ENCODE data around the gene PIGC. TPM values are rescaled to one million over a fixed set of nuclear protein-coding genes. Genes with fewer than 3 reads are reported as not detected.

Gene PIGC
- total and polyA plus RNA-seq, 10 of the 15 experiments (the other 5 are each of a cell fraction or from before 2014, with no cell fraction given) = 11.0 to 37.3 (median 19.6) TPM

DNA sequence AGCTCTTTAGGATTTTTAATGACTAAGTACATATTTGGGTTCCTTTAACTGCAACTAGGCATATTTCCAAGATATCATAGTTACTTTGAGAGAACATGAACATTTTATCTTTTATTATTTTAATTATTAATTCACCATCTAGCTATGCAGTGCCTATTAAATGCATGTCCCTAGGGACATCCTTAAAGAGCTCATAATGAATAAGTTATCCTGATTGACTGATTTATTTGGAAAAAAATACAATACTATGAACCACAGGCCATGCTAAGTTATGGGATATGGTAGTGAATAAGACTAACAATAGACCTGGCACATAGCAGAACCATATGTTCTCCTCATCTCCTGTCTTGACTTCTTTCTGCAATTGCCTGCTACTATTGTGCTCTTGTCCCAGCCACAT lies 39.7 kb downstream of the PIGC start:
- Histone ChIP-seq H3K79me2 (ENCODE audit: control insufficient read depth, insufficient read depth, low read length) (no peaks in the 10 kb centered on the region), H3K9me3 (replicated peaks; ENCODE audit: control insufficient read depth, insufficient read depth, low read length) (no peaks in the 10 kb centered on the region), H3K4me2 (ENCODE audit: control insufficient read depth, insufficient read depth) (no peak overlapping the region), H3K36me3 (ENCODE audit: control insufficient read depth in 2 of 2, insufficient read depth in 2 of 2, low read length in 1 of 2) (no peaks in the 10 kb centered on the region), H3K4me1 (ENCODE audit: control insufficient read depth, insufficient read depth, low read length) (peaks cover 11% of the 10 kb centered on the region), H3K27ac (ENCODE audit: control insufficient read depth, insufficient read depth) (no peak overlapping the region), H3K9ac (ENCODE audit: control insufficient read depth, insufficient read depth, low read length) (no peak overlapping the region), H2AFZ (ENCODE audit: control insufficient read depth, low read depth, low read length) (no peak overlapping the region), H3K4me3 (no peak overlapping the region), H3K27me3 (replicated peaks in 1 of 2; ENCODE audit: control insufficient read depth in 2 of 2, insufficient read depth in 2 of 2, low read length in 1 of 2) (no peaks in the 10 kb centered on the region), H4K20me1 (ENCODE audit: control insufficient read depth, insufficient read depth) (no peaks in the 10 kb centered on the region)
- in situ Hi-C loops (cut with MboI) = no loop called here
- CTCF ChIA-PET = interaction anchor here (0.7 to 9.8 kb wide), 10 partner anchors 12 to 401 kb away, joined by 3 to 47 read pairs (median 4); partner anchors contain the start of gene C1orf105
- SMC1A ChIA-PET (ENCODE audit: uncharacterized antibody, unreplicated experiment) = interaction anchor here (0.9 to 16.5 kb wide), 11 partner anchors 10 to 407 kb away, joined by 3 to 345 read pairs (median 5); no protein-coding TSS in a partner anchor
- RAD21 ChIA-PET (ENCODE audit: unreplicated experiment) = interaction anchor here (1.0 to 3.8 kb wide), 8 partner anchors 12 to 401 kb away, joined by 3 to 21 read pairs (median 4); no protein-coding TSS in a partner anchor
- POLR2A ChIA-PET = interaction anchor here (0.9 to 1.1 kb wide), 2 partner anchors 13 to 402 kb away, joined by 3 to 4 read pairs; no protein-coding TSS in a partner anchor
- TF ChIP-seq USF2 (IDR thresholded peaks at IDR 0.05; ENCODE audit: borderline replicate concordance, low read depth, low read length) (no peak), CHD1 (IDR thresholded peaks at IDR 0.05; ENCODE audit: low read depth, low read length) (no peak), TCF3 (IDR thresholded peaks at IDR 0.05; ENCODE audit: borderline replicate concordance, insufficient read depth, low read depth, low read length) (no peak), RUNX3 (IDR thresholded peaks at IDR 0.05; ENCODE audit: low read length) (no peak), BCL11A (IDR thresholded peaks at IDR 0.05; ENCODE audit: low read depth, low read length) (no peak), ZNF217 (IDR thresholded peaks at IDR 0.05) (no peak), EZH2 (IDR thresholded peaks at IDR 0.05; ENCODE audit: borderline replicate concordance, control insufficient read depth, low read depth, low read length) (no peak), RAD51 (IDR thresholded peaks at IDR 0.05) (no peak), ZNF207 (IDR thresholded peaks at IDR 0.05; ENCODE audit: borderline replicate concordance) (no peak), ETV6 (conservative IDR thresholded peaks at IDR 0.05 in 1 of 2, IDR thresholded peaks at IDR 0.05 in 1 of 2; ENCODE audit: borderline replicate concordance in 1 of 2, low read depth in 1 of 2) (no peak), RCOR1 (conservative IDR thresholded peaks at IDR 0.05; ENCODE audit: low read depth, low read length) (no peak), HDGF (IDR thresholded peaks at IDR 0.05) (no peak)
- TF ChIP-seq, protein P1, sequence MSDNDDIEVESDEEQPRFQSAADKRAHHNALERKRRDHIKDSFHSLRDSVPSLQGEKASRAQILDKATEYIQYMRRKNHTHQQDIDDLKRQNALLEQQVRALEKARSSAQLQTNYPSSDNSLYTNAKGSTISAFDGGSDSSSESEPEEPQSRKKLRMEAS (IDR thresholded peaks at IDR 0.05; ENCODE audit: low read depth, low read length) = no peak
- TF ChIP-seq, protein P2, sequence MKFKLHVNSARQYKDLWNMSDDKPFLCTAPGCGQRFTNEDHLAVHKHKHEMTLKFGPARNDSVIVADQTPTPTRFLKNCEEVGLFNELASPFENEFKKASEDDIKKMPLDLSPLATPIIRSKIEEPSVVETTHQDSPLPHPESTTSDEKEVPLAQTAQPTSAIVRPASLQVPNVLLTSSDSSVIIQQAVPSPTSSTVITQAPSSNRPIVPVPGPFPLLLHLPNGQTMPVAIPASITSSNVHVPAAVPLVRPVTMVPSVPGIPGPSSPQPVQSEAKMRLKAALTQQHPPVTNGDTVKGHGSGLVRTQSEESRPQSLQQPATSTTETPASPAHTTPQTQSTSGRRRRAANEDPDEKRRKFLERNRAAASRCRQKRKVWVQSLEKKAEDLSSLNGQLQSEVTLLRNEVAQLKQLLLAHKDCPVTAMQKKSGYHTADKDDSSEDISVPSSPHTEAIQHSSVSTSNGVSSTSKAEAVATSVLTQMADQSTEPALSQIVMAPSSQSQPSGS (IDR thresholded peaks at IDR 0.05; ENCODE audit: low read length) = no peak
- intact Hi-C loops (cut with micrococcal nuclease; ENCODE audit: unreplicated experiment) = no loop called here
- no peak for ATAC-seq
- no peak for DNase-seq (ENCODE audit: low read depth, low spot score)
- FAIRE-seq = no peak
- BruUV-seq (replicated peaks) = no TSS peak

Data from GM12878 (cell line).